H1 (cell line): ENCODE results near the gene C2orf74.

Experiments used
- E2F6 ChIP-seq: IDR thresholded peaks from 2 replicates; pipeline ENCODE4 v1.6.1; 2012; ENCODE audit warnings: inconsistent platforms
- EP300 ChIP-seq, 2 experiments: IDR thresholded peaks; 1 replicate in 1 of 2; 2 replicates in 1 of 2; pipeline ENCODE4 v1.6.1; 2011 to 2012; ENCODE audit warnings: low read depth in 2 of 2, low read length in 2 of 2, mild to moderate bottlenecking in 2 of 2, borderline replicate concordance in 1 of 2, inconsistent platforms in 1 of 2, moderate library complexity in 1 of 2
- EZH2 ChIP-seq: fragments of 200-600 bp; sonication (generic); IDR thresholded peaks from 2 replicates; pipeline ENCODE4 v1.7.1; 2012; ENCODE audit warnings: low read depth, mild to moderate bottlenecking, moderate library complexity, low read length, inconsistent platforms; ENCODE audit not compliant: severe bottlenecking
- HDAC2 ChIP-seq, 2 experiments: fragments of 300-600 bp in 1 of 2; sonication (generic) in 1 of 2; IDR thresholded peaks; 2 replicates each; pipeline ENCODE4 v1.6.1; 2011 to 2012; ENCODE audit warnings: low read depth in 2 of 2, low read length in 2 of 2, mild to moderate bottlenecking in 2 of 2, moderate library complexity in 2 of 2, borderline replicate concordance in 1 of 2, inconsistent platforms in 1 of 2
- KDM4A ChIP-seq: IDR thresholded peaks from one replicate; pipeline ENCODE4 v1.7.1; 2012; ENCODE audit warnings: low read depth, mild to moderate bottlenecking, moderate library complexity, low read length, inconsistent platforms; ENCODE audit not compliant: severe bottlenecking
- MAFK ChIP-seq: IDR thresholded peaks from 2 replicates; pipeline ENCODE4 v1.6.1; 2012; ENCODE audit warnings: low read depth, mild to moderate bottlenecking, improper control_type of control experiment, low read length
- PHF8 ChIP-seq: fragments of 200-600 bp; sonication (generic); conservative IDR thresholded peaks from 2 replicates; pipeline ENCODE4 v1.7.1; 2012; ENCODE audit warnings: low read depth, mild to moderate bottlenecking, inconsistent platforms, low read length, moderate library complexity
- POLR2A ChIP-seq, 2 experiments: IDR thresholded peaks; 1 replicate in 1 of 2; 2 replicates in 1 of 2; pipeline ENCODE4 v1.6.1; 2011; ENCODE audit warnings: low read depth in 2 of 2, low read length in 2 of 2, mild to moderate bottlenecking in 2 of 2; ENCODE audit errors: control extremely low read depth in 1 of 2
- RAD21 ChIP-seq, 2 experiments: IDR thresholded peaks in 1 of 2; conservative IDR thresholded peaks in 1 of 2; 2 replicates each; pipeline ENCODE4 v1.6.1; 2011; ENCODE audit warnings: low read depth in 2 of 2, low read length in 2 of 2, improper control_type of control experiment in 1 of 2, inconsistent platforms in 1 of 2, mild to moderate bottlenecking in 1 of 2, moderate library complexity in 1 of 2
- RFX5 ChIP-seq: IDR thresholded peaks from 2 replicates; pipeline ENCODE4 v1.6.1; 2011; ENCODE audit warnings: low read depth, low read length, improper control_type of control experiment, borderline replicate concordance
- RNF2 ChIP-seq: fragments of 200-900, 300-1000 bp; sonication (generic); IDR thresholded peaks from 2 replicates; pipeline ENCODE4 v1.7.1; 2016; ENCODE audit warnings: borderline replicate concordance, low read depth, mild to moderate bottlenecking, antibody characterized with exemption, low read length; ENCODE audit not compliant: poor library complexity, severe bottlenecking; ENCODE audit errors: missing control alignments
- SIN3A ChIP-seq, 2 experiments: IDR thresholded peaks in 1 of 2; conservative IDR thresholded peaks in 1 of 2; 2 replicates each; pipeline ENCODE4 v1.6.1; 2011 to 2012; ENCODE audit warnings: low read length in 2 of 2, improper control_type of control experiment in 1 of 2, low read depth in 1 of 2, mild to moderate bottlenecking in 1 of 2
- TAF7 ChIP-seq: optimal IDR thresholded peaks from 2 replicates; pipeline ENCODE3; 2011; ENCODE audit warnings: low read depth, mild to moderate bottlenecking, inconsistent platforms, low read length, moderate library complexity, borderline replicate concordance
- TF ChIP-seq, protein P1 (sequence below), 3 experiments: IDR thresholded peaks; 1 replicate in 2 of 3; 2 replicates in 1 of 3; pipeline versions ENCODE4 v1.5.1 to v1.6.1; 2011; ENCODE audit warnings: low read length in 3 of 3, mild to moderate bottlenecking in 3 of 3, inconsistent platforms in 2 of 3, low read depth in 1 of 3, moderate library complexity in 1 of 3; ENCODE audit not compliant: insufficient read depth in 1 of 3; ENCODE audit errors: control extremely low read depth in 1 of 3

- TF ChIP-seq, protein P1, sequence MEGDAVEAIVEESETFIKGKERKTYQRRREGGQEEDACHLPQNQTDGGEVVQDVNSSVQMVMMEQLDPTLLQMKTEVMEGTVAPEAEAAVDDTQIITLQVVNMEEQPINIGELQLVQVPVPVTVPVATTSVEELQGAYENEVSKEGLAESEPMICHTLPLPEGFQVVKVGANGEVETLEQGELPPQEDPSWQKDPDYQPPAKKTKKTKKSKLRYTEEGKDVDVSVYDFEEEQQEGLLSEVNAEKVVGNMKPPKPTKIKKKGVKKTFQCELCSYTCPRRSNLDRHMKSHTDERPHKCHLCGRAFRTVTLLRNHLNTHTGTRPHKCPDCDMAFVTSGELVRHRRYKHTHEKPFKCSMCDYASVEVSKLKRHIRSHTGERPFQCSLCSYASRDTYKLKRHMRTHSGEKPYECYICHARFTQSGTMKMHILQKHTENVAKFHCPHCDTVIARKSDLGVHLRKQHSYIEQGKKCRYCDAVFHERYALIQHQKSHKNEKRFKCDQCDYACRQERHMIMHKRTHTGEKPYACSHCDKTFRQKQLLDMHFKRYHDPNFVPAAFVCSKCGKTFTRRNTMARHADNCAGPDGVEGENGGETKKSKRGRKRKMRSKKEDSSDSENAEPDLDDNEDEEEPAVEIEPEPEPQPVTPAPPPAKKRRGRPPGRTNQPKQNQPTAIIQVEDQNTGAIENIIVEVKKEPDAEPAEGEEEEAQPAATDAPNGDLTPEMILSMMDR (IDR thresholded peaks at IDR 0.05; ENCODE audit: control extremely low read depth in 1 of 3, insufficient read depth in 1 of 3, low read depth in 1 of 3, low read length in 3 of 3): no peak
- TF ChIP-seq RFX5 (no peak), HDAC2 (IDR thresholded peaks at IDR 0.05; ENCODE audit: borderline replicate concordance in 1 of 2, low read depth in 2 of 2, low read length in 2 of 2) (no peak), POLR2A (IDR thresholded peaks at IDR 0.05; ENCODE audit: control extremely low read depth in 1 of 2, low read depth in 2 of 2, low read length in 2 of 2) (no peak), EZH2 (no peak), TAF7 (no peak), E2F6 (no peak), PHF8 (no peak), KDM4A (no peak), MAFK (no peak), RAD21 (IDR thresholded peaks at IDR 0.05 in 1 of 2, conservative IDR thresholded peaks at IDR 0.05 in 1 of 2; ENCODE audit: low read depth in 2 of 2, low read length in 2 of 2) (no peak), EP300 (IDR thresholded peaks at IDR 0.05; ENCODE audit: borderline replicate concordance in 1 of 2, low read depth in 2 of 2, low read length in 2 of 2) (no peak), RNF2 (no peak), SIN3A (conservative IDR thresholded peaks at IDR 0.05 in 1 of 2, IDR thresholded peaks at IDR 0.05 in 1 of 2; ENCODE audit: low read depth in 1 of 2, low read length in 2 of 2) (no peak)
These were observed 23.3 kb downstream of the C2orf74 start for GRCh38 chr2:61185231-61185728.
